ENCODE results near the gene ZNF280B. TPM values are rescaled to one million over a fixed set of nuclear protein-coding genes. Genes with fewer than 3 reads are reported as not detected.
"Not testable (repeated sequence)": the region's sequence is repeated elsewhere in the genome, so short reads cannot be mapped to it uniquely, and the experiment has no call there.

Gene ZNF280B
- total and polyA plus RNA-seq, 2 donors (not counting 1 experiment from before 2014, with no cell fraction given), result 0.67 to 3.5 TPM

- DNase-seq (no peak), ATAC-seq (ENCODE audit: low read depth) (no peak)
- ChIA-PET CTCF (no interaction called here), POLR2A (no interaction called here)
- Mint-ChIP-seq H3K27ac (no peak overlapping the region), H3K4me3 (no peak overlapping the region), H3K9me3 (ENCODE audit: insufficient read depth) (no peaks in the 10 kb centered on the region), H3K4me1 (peaks cover 21% of the 10 kb centered on the region), H3K27me3 (no peaks in the 10 kb centered on the region)
- Histone ChIP-seq H3K79me2 (ENCODE audit: control insufficient read depth, insufficient read depth, low read length) (no peaks in the 10 kb centered on the region), H3K36me3 (replicated peaks in 1 of 2; ENCODE audit: control extremely low read depth in 1 of 2, control insufficient read depth in 1 of 2, extremely low read depth in 1 of 2, insufficient read depth in 2 of 2, low read length in 1 of 2) (no peaks in the 10 kb centered on the region), H3K27me3 (replicated peaks in 1 of 4; ENCODE audit: control extremely low read depth in 1 of 4, control insufficient read depth in 3 of 4, insufficient read depth in 4 of 4, low read length in 3 of 4) (no peaks in the 10 kb centered on the region), H4K20me1 (ENCODE audit: control insufficient read depth, insufficient read depth, low read length, poor library complexity, severe bottlenecking) (no peaks in the 10 kb centered on the region), H3K4me2 (replicated peaks; ENCODE audit: low read depth, low read length, poor library complexity, severe bottlenecking) (no peak overlapping the region), H2AFZ (ENCODE audit: insufficient read depth, low read depth, low read length, poor library complexity, severe bottlenecking) (no peak overlapping the region), H3K27ac (ENCODE audit: low read length in 2 of 2) (no peak overlapping the region), H3K4me1 (ENCODE audit: control insufficient read depth in 2 of 2, insufficient read depth in 2 of 2, low read length in 2 of 2) (peaks cover 21% of the 10 kb centered on the region in 2 donors), H3K4me3 (ENCODE audit: control extremely low read depth in 1 of 5, extremely low read depth in 1 of 5, insufficient read depth in 1 of 5, low read depth in 2 of 5, low read length in 4 of 5) (no peak overlapping the region), H3K9me3 (ENCODE audit: control extremely low read depth in 1 of 3, control insufficient read depth in 2 of 3, insufficient read depth in 1 of 3, low read length in 2 of 3) (peaks cover 0 to 2% (median 0%) of the 10 kb centered on the region in 3 donors), H3K9ac (ENCODE audit: low read length) (no peak overlapping the region)
- TF ChIP-seq EZH2 (IDR thresholded peaks at IDR 0.05; ENCODE audit: borderline replicate concordance, insufficient read depth, low read depth, low read length, poor library complexity, severe bottlenecking) (no peak), CTCF (IDR thresholded peaks at IDR 0.05) (no peak)
- WGBS (ENCODE audit: insufficient coverage), result 70% methylated on average over 2 of the region's 2 CpGs
- intact Hi-C loops (cut with micrococcal nuclease), result no loop called here
Observed at GRCh38 chr22:22446517-22446916, 62.0 kb downstream of the ZNF280B start.

- WGBS (ENCODE audit: insufficient coverage), result no CpG with 5 or more reads among the region's 5 CpGs
- DNase-seq; H3K9me3 ChIP-seq (ENCODE audit: control extremely low read depth in 1 of 3, control insufficient read depth in 2 of 3, insufficient read depth in 1 of 3, low read length in 2 of 3); H3K27me3 Mint-ChIP-seq; ATAC-seq (ENCODE audit: low read depth); H3K79me2 ChIP-seq (ENCODE audit: control insufficient read depth, insufficient read depth, low read length); H3K4me1 ChIP-seq (ENCODE audit: control insufficient read depth in 2 of 2, insufficient read depth in 2 of 2, low read length in 2 of 2); H3K9me3 Mint-ChIP-seq (ENCODE audit: insufficient read depth); CTCF ChIA-PET; H4K20me1 ChIP-seq (ENCODE audit: control insufficient read depth, insufficient read depth, low read length, poor library complexity, severe bottlenecking); H3K36me3 ChIP-seq (replicated peaks in 1 of 2; ENCODE audit: control extremely low read depth in 1 of 2, control insufficient read depth in 1 of 2, extremely low read depth in 1 of 2, insufficient read depth in 2 of 2, low read length in 1 of 2); H3K27me3 ChIP-seq (replicated peaks in 1 of 4; ENCODE audit: control extremely low read depth in 1 of 4, control insufficient read depth in 3 of 4, insufficient read depth in 4 of 4, low read length in 3 of 4); H2AFZ ChIP-seq (ENCODE audit: insufficient read depth, low read depth, low read length, poor library complexity, severe bottlenecking); intact Hi-C loops (cut with micrococcal nuclease); POLR2A ChIA-PET; H3K4me1 Mint-ChIP-seq; H3K4me2 ChIP-seq (replicated peaks; ENCODE audit: low read depth, low read length, poor library complexity, severe bottlenecking); H3K27ac Mint-ChIP-seq; H3K27ac ChIP-seq (ENCODE audit: low read length in 2 of 2); H3K9ac ChIP-seq (ENCODE audit: low read length); H3K4me3 ChIP-seq (ENCODE audit: control extremely low read depth in 1 of 5, extremely low read depth in 1 of 5, insufficient read depth in 1 of 5, low read depth in 2 of 5, low read length in 4 of 5); H3K4me3 Mint-ChIP-seq: not testable (repeated sequence)
Observed at GRCh38 chr22:22444007-22444589, 64.4 kb downstream of the ZNF280B start.
